NCI-H460 (cell line): ENCODE data around the gene GNRH2. TPM values are rescaled to one million over a fixed set of nuclear protein-coding genes. Genes with fewer than 3 reads are reported as not detected.

Experiments used
- DNase-seq: peaks from one replicate; pipeline ENCODE4 v3.0.0-alpha.2; 2016; ENCODE audit warnings: low read depth; ENCODE audit errors: extremely low read depth
- total RNA-seq: library from RNA; depleted of rRNA; stranded (reverse); fragments of >200 nt; shearing (Covaris generic); gene quantifications from 2 replicates; pipeline ENCODE4 v1.2.3, GENCODE V29; 2014; rRNA removed

GNRH2 gene
- total RNA-seq, 1 experiment from 2014 or later = not detected

DNA sequence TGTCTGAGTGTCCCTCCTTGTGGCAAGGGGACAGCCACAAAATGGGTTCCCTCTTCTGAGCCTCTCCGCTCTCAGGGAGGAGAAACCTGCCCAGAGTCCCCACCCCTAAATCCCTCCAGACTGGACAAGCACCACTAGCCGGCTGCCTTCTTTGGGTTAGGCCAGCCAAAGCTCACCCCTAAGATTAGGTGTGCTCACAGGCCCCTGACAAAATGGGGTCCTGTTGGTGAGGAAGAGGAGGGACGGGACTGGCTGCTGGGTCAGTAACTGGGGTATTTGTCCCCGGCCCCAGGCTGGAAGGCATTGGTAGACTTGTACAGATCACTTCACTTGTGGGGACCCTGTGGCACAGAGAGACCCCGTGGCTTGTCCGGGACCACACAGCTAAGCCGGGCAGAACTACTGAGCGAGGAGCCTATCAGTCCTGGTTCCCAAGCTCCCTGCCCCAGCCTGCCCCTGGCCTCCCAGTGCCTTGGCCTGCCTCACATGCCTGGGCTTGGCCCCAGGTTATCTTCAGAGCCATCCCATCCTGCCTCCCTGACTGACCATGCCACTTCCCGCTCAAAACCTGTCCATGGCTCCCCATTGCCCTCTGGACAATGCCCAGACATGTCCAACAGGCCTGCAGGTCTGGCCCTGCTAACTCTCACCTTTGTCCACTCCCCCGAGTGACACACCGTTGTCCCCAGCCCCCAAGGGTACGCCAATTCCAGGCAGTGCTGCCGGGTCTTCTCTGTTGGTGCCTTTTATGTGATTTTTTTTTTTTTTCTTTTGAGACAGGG is 51.6 kb downstream of the GNRH2 start:
- no peak for DNase-seq

Other genes with a start within 250 kb of the GNRH2 start
- gene CPXM1, start 243.0 kb upstream of the GNRH2 start, total RNA-seq = not detected in 2 replicates
- gene C20orf141, start 228.6 kb upstream of the GNRH2 start, total RNA-seq = not detected in 2 replicates
- not detected in 2 replicates for gene TMEM239, start 227.3 kb upstream of the GNRH2 start, total RNA-seq
- gene PCED1A, start 203.0 kb upstream of the GNRH2 start, total RNA-seq = 16.2 and 18.5 TPM in 2 replicates
- 21.3 and 24.1 TPM in 2 replicates for gene VPS16, start 202.9 kb upstream of the GNRH2 start, total RNA-seq
- gene PTPRA, start 170.1 kb upstream of the GNRH2 start, total RNA-seq = 28.2 and 33.0 TPM in 2 replicates
- 78.4 and 82.0 TPM in 2 replicates for gene MRPS26, start 2.4 kb downstream of the GNRH2 start, total RNA-seq
- not detected in 2 replicates for gene OXT, start 28.0 kb downstream of the GNRH2 start, total RNA-seq
- not detected in 2 replicates for gene AVP, start 41.1 kb downstream of the GNRH2 start, total RNA-seq
- gene FASTKD5, start 116.2 kb downstream of the GNRH2 start, total RNA-seq = 33.5 and 37.5 TPM in 2 replicates
- gene UBOX5, start 116.2 kb downstream of the GNRH2 start, total RNA-seq = 2.5 and 2.7 TPM in 2 replicates
- 3.4 and 3.8 TPM in 2 replicates for gene LZTS3, start 129.9 kb downstream of the GNRH2 start, total RNA-seq
- 81.4 and 90.9 TPM in 2 replicates for gene DDRGK1, start 161.1 kb downstream of the GNRH2 start, total RNA-seq
- 116 TPM in 2 replicates for gene ITPA, start 165.9 kb downstream of the GNRH2 start, total RNA-seq
- gene SLC4A11, start 195.6 kb downstream of the GNRH2 start, total RNA-seq = 65.8 and 71.0 TPM in 2 replicates